HG02642 (cell line): ENCODE results near the gene TBX19.

Source experiments
- ATAC-seq: cut with Tn5 transposase; IDR thresholded peaks from one replicate; pipeline ENCODE4 v1.9.1; 2021; ENCODE audit warnings: mild to moderate bottlenecking; ENCODE audit not compliant: unreplicated experiment, poor library complexity

TBX19 gene

GRCh38 chr1:168317309-168317708, 36.6 kb downstream of the TBX19 start:
- ATAC-seq, result no peak

- ATAC-seq, result no peak
Measured at GRCh38 chr1:168319691-168320090, 39.0 kb downstream of the TBX19 start.

DNA sequence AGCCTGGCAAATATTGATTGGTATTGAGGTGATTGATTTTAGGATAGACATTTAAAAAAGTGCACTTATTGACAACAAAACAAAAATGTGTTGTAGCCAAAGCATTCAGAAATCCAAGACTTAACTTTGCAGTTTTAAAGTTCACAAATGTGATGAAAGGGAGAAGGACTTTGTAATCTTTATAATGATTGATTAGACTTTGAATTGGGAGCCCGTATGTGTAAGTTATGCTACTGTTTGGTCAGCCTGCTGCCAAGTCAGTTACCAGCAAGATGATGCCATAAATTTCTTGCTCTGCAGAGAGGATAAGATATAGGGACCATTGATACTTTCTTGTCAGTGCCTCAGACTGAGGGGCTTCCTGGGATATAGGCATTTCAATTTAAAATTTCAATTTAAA, 39.5 kb downstream of the TBX19 start:
- ATAC-seq, result no peak

DNA sequence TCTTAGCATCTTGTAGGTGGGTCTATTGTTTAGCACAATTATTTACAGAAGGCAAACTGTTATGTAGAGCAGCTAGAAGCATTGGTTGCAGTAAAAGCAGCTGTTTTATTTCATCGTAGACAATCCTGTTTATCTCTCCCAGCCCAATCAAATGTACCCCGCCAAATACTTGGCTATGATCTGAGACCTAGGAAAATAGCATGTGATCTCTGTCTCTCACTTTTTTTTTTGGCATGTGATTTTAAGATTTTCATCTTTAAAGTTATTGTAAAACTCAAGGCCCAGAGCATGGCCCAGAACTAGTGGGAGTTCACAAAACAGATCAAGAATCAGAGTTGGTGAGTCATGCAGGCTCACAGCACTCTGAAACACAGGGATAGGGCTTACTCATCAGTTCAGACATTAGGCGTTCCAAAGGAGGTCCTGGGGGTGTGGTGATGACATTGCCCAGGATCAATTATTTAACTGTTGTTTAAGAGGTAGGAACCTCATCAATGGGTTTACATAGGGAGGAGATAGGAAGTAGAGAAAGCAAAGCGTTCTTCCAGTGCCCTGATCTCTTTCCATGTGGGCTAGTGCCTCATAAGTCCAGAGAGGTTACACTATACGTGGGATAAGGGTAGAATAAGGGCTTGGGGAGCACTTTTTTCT, 40.2 kb downstream of the TBX19 start:
- no peak for ATAC-seq

- no peak for ATAC-seq
Measured at GRCh38 chr1:168321945-168322344, 41.3 kb downstream of the TBX19 start.

DNA sequence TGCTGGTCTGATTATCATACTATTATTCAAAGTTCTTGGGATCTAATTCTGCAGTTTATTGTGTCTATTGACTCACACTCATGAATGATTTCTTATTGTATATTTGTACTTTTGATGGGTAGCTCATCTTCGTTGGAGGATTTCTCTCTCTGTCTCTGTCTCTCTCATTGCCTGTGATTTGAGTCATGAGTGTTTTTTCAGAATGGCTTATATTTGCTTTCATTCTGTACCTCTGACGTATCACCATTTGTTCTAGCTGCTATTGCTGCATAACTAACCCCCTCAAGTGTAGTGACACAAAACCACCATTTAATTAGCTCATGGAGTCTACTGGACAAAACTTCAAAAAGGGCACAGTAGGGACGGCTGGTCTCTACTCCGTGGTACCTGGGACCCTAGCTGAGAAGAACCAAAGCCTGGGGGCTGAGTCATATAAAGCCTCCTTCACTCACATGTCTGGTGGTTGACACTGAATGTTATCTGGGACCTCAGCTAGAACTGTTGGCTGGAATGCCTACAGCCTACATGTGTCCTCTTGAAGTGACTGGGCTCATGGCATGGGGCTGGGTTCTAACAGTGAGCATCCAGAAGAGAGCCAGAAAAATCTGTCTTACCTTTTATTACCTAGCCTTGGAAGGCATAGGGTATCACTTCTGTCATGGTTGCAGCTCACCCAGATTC, 44.2 kb downstream of the TBX19 start:
- no peak for ATAC-seq

DNA sequence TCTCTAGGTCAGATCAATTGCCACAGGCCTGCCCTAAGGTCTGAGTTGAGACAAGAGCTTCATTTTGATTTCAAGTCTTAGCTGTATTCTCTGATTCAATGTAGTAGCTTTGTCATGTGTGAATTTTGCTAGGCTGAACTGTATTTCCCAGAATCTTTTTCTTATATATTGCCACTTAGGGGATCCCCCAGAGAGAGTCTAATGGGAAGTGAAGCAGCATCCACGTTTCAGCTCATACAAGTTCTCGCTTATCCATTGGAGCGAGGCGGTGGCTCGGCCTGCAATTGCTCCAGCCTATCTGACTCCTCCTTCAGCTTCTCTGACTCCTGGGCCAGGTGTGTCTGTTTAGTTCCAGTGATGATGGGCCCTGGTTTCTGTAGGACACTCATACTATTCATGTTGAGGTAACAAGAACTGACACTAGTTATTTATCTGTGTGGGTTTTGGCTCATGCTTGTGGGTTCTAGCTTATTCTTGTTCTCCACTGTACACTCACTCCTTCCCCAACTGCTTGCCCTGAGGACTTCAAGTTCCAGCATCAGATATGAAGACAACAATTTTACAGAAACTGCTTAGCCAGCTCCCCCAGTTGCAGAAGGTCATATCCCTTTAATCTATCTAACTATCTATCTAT, 48.2 kb downstream of the TBX19 start:
- ATAC-seq, result no peak

GRCh38 chr1:168330285-168330684, 49.6 kb downstream of the TBX19 start:
- ATAC-seq, result no peak

DNA sequence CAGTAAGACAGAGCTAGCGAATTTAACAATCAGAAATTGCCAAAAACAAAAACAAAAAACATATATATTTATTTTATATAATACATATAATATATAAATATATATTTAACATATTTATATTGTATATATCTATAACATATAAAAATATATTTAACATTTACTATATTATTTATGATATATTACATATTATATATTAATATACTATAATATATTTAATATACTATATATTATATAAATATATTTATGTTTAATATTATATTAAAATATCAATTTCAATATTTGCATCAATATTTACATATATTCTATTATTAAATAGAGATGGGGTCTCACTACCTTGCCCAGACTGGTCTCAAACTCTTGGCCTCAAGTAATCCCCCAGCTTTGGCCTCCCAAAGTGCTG, 50.9 kb downstream of the TBX19 start:
- ATAC-seq, result no peak

DNA sequence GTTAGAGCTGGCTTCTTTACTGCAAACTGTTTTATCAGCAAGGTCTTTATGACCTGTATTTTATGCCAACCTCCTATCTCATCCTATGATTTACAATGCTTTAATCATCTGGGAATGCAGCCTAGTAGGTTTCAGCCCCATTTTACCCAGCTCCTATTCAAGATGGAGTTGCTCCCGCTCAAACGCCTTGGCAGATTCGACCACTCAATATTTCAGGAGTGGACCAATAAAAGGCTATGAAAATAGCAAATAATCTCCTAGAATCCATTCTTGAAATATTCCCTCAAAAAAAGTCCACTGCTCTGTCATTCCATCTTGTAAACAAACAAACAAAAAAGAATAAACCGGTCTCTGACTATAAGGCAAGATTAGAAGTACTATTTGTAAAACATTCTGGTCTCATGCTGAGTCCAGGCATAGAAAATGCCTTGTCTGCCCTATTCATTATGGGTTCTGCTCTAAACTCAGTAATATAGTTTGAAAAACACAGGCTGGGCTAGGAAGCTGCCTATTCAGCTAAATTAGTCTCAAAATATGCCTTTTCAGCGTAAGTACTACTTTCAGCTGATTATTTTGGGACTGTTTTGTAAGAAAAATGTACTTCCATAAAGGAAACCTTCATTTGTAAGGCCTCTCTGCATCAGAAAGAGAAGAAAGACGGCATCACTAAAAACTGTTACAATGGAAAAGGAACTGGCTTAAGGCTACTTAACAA, 53.0 kb downstream of the TBX19 start:
- ATAC-seq, result no peak

- no peak for ATAC-seq
Measured at GRCh38 chr1:168335500-168335899, 54.8 kb downstream of the TBX19 start.

GRCh38 chr1:168338589-168339503, 58.2 kb downstream of the TBX19 start:
- no peak for ATAC-seq

DNA sequence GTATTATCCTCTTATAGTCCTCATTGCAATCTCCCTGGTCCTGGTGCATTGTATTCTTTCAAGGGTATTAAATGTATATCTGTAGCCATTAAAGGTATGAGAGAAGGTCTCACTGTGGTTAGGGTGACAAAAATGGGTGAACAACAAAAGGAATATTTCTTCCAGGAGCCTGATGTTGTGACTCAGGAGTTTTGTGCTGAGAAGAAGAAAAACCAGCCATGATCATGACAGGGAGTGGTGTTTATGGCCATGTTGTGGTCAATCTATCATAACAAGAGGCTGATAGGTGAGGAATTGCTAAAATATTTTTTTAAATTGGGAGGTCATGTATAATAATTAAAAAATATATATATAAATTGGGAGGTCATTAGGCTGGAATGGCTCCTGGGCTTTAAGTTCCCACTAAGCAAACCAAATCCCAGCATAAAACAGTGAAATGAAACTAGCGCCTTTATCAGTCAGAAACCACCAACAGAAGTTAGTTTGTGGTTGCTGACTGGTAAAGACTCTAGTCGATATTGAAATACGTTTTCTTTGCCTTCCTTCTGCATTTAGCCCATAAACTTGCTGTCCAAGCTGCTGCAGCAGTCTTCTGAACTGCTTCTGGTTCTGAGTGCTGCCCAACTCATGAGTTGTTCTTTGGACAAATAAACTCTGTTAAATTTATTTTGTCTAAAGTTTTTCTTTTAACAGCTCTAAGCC, 60.3 kb downstream of the TBX19 start:
- no peak for ATAC-seq

DNA sequence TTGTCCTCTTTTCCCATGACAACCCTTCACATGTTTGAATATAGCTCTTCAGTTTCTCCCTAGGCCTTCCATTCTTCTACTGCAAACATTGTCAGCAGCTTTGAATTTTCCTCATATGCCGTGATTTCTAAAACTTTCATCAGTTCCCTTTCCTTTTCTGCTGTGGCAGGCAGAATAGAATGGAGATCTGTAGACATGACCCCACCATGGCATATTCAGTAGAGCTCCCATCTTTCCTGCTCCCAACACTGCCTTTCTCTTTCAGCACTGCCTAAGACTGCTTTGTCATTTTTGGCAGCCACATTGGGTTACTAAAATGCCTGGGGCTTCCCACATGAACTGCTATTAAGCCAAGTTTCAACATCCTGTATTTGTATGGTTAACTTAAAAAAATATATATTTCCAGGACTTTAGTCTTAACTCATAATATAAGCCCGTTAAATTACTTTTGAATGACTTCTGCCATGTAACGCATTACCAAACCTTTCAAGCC, 60.9 kb downstream of the TBX19 start:
- ATAC-seq, result no peak

DNA sequence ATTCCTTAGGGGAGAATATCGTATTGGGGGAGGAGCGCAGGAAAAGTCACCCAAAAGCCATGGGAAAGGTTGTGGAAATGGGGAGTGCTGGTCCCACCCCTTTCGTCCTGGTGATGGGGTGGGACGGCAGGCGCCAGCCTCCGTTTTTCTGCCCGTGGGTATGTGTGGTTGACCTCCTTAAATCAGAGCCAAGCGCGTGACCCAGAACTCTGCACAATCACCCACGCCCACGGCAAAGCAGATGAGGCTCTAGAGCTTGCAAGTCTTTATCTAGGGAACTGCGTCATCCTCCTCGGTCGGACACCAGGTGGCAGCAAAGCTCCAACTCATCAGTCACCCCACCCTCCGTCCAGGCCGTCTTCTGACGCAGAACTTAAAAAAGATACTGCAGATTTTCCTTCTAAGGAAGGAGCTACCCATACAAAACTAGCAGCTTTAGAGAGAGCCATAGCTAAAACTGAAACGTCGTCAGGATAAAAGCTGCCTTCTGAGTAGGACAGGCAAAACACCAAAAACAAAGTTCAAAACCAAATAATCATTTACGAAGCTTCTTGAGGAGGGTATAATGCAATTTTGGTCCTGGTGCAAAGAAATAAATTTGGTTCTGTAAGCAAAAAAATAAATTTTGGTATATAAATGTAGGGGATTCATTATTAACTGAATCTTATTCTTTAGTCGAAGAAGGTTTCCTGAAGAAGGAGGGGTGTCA, 62.0 kb downstream of the TBX19 start:
- ATAC-seq, result peak; percentile 94

GRCh38 chr1:168343566-168343965, 62.9 kb downstream of the TBX19 start:
- ATAC-seq, result no peak

- no peak for ATAC-seq
Measured at GRCh38 chr1:168344517-168344916, 63.8 kb downstream of the TBX19 start.

GRCh38 chr1:168345939-168346338, 65.3 kb downstream of the TBX19 start:
- ATAC-seq, result no peak

- no peak for ATAC-seq
Measured at GRCh38 chr1:168347630-168348029, 67.0 kb downstream of the TBX19 start.
